GM19438 (cell line): ENCODE data around the gene LRRC37B.
"Not testable (repeated sequence)": the region's sequence is repeated elsewhere in the genome, so short reads cannot be mapped to it uniquely, and the experiment has no call there.

Experiments used
- ATAC-seq: cut with Tn5 transposase; IDR thresholded peaks from one replicate; pipeline ENCODE4 v1.9.1; 2021; ENCODE audit warnings: low read depth; ENCODE audit not compliant: unreplicated experiment

The LRRC37B gene

DNA sequence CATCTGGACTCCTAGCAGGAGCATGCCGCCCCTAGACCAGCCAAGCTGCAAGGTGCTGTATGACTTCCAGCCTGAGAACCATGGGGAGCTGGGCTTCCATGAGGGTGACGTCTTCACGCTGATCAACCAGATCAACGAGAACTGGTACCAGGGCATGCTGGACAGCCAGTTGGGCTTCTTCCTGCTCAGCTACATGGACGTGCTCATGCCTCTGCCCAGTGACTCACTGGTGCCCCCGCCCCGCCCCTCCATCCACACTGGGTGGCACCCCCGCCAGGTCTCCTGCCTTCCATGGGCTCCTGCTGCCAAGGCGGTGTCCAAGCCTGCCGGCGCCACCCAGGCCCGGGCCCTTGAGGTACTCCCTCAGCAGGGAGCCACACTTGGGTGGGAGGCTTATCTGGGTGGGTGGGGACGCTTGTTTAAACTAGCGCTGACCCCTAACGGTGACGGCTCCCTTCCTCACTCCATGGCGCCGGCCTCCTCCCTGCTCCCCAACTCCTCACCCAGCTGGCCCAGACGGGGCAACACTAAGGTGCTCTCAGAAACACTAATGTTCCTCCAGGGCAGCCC lies 34.2 kb downstream of the LRRC37B start:
- ATAC-seq = not testable (repeated sequence)

DNA sequence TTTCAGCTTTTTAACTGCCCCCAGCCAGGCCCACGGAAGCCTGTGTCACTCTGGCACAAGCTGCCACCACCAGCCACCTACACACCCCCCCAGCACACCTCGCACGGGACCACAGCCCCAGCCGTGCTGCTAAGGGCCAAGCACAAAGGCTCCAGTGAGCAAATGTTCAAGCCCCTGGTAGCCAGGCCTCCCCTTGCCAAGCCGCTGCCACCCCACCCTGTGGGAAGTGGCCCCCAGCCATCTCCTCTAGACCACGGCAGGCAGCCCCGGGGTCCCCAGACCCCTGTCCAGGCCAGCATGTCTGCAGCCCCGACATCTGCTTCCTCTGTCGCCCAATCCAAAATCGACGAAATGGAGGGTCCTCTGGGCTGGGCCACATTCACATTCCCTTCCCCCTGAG lies 35.1 kb downstream of the LRRC37B start:
- ATAC-seq = not testable (repeated sequence)

DNA sequence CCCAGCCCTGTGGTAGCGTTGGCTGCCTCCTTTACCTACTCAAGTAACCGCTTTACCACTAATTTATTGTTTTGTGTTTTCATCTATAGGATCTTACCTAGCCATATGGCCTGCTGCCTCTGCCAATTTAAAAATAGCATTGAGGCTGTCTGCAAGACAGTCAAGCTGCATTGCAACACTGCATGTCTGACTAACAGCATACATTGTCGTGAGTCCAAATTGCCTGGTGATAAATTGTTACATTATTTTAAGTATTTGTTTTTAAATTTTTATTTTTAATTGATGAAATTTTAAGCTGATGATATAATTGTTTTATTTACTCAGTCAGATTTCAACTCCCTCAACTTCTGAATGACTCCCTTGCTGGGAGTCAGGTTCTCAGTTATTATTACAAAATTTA lies 38.4 kb downstream of the LRRC37B start:
- ATAC-seq = not testable (repeated sequence)

DNA sequence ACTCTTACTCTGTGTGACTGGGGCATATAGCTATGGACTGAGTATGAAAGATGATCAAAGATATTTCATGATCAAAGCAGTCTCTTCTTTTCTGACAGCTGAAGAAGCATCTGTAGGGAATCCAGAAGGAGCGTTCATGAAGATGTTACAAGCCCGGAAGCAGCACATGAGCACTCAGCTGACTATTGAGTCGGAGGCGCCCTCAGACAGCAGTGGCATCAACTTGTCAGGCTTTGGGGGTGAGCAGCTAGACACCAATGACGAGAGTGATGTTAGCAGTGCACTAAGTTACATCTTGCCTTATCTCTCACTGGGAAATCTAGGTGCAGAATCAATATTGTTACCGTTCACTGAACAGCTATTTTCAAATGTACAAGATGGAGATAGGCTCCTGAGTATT lies 40.5 kb downstream of the LRRC37B start:
- ATAC-seq = not testable (repeated sequence)

DNA sequence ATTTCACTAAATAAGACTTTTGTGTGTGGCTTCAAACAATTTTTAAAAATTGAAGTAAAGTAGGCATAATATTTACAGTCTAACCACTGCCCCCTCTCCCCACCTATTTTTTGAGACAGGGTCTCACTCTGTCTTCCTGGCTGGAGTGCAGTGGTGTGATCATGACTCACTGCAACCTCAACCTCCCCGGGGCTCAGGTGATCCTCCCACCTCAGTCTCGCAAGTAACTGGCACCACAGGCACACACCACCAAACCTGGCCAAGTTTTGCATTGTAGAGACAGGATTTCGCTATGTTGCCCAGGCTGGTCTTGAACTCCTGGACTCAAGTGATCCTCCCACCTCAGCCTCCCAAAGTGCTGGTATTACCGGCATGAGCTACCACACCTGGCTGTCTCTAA lies 47.8 kb downstream of the LRRC37B start:
- ATAC-seq = not testable (repeated sequence)

DNA sequence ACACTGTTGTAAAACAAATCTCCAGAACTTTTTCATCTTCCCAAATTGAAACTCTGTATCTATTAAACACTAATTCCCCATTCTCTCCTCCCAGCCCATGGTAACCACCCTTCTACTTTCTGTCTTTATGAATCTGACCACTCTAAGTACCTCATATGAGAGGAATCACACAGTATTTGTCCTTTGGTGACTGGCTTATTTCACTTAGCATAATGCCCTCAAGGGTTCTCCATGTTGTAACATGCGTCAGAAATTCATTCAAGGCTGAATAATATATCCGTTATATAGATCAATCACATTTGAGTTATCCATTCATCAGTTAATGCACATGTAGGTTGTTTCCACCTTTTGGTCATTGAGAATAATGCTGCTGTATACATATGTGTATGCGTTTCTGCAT lies 48.2 kb downstream of the LRRC37B start:
- not testable (repeated sequence) for ATAC-seq

DNA sequence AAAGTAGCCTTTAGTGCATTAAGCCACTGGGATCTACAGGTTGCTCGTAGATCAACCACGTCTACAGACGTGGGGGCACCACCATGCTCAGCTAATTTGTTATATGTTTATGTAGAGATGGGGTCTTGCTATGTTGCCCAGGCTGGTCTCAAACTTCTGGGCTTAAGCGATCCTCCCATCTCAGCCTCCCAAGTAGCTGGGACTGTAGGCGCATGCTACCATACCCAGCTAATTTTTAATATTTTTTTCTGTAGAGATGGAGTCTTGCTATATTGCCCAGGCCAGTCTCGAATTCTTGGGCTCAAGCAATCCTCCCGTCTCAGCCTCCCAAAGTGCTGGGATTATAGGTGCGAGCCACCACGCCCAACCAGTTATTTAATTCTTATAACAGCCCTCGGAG lies 49.3 kb downstream of the LRRC37B start:
- ATAC-seq = not testable (repeated sequence)

DNA sequence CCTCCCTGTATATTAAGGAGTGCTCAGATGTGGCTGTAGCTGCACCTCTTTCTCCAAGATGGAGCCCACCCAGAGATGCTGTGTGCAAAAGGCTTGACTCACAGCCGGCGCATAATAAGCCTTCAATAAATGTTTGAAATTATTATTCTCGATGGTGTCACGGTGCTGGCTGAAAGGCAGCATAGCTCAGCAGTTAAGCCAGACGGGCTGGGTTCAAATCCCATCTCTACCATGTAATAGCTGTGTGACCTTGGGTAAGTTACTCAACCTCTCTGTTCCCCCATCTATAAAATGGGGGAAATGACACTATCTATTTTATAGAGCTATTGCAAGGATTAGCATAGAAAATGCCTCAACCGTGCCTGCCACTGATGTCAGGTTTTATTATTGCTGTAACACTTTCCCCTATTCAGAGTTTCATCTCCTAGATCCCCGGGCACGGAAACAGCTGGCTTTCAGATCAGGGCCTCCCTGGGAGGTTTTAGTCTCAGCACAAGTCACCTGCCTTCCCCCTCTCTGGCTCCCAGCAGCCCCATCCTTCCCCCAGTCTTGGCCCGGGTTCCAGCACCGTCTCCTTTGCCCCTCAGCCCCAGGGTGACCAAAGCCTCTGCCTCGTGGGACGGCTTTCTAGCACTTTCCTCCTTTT lies 50.4 kb downstream of the LRRC37B start:
- ATAC-seq = not testable (repeated sequence)

DNA sequence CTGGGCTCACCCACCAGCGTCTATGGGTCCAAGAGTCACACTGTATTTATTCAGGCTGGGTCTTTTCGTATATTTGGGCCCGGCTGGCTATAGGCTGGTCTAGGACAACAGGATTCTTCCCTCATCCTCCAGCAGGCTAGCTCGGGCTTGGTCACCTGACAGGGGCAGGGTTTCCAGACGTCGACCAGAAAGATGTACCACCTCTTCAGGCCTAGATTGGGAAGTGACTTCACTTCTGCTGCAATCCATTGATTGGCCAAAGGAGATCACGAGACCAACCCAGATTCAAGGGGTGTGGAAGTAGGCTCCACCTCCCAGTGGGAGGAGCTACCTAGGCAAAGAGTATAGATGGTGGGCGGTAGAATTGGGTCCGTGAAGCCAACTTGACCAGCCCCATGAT lies 53.5 kb downstream of the LRRC37B start:
- ATAC-seq = not testable (repeated sequence)

DNA sequence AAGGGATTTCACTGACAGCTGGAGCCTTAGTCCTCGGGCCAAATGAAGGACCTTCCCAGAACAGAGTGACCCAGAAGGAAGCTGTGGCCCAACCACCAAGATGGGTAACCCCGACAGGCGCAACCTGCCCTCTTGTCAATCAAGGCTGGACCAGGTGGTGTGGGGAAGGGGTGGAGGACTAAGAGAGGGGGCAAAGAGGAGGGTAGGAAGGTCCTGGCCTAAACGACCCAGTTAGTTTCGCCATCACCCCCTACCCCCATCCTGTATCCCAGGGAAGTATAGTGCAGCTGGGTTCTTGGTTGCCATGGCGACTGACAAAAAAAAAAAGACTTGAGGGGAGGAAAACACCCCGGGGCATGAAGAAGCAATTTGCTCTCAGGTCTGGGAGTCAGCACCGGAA lies 54.7 kb downstream of the LRRC37B start:
- not testable (repeated sequence) for ATAC-seq

DNA sequence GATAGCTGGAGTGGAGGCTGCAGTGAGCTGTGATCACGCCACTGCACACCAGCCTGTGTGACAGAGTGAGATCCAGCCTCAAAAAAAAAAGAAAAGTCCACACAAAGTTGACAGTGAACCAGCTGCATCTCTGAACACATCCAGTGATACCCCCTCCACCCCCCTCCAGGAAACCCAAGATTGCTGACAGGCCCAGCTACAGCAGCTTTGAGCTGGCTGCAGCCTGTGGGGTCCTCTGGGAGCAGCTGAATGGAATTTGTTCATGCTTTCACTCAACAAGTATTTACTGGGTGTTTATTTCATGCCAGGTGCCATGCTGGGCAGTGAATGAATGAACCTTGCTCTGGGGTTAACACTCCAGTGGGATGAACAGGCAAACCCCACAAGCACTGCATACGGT lies 56.9 kb downstream of the LRRC37B start:
- ATAC-seq = not testable (repeated sequence)

DNA sequence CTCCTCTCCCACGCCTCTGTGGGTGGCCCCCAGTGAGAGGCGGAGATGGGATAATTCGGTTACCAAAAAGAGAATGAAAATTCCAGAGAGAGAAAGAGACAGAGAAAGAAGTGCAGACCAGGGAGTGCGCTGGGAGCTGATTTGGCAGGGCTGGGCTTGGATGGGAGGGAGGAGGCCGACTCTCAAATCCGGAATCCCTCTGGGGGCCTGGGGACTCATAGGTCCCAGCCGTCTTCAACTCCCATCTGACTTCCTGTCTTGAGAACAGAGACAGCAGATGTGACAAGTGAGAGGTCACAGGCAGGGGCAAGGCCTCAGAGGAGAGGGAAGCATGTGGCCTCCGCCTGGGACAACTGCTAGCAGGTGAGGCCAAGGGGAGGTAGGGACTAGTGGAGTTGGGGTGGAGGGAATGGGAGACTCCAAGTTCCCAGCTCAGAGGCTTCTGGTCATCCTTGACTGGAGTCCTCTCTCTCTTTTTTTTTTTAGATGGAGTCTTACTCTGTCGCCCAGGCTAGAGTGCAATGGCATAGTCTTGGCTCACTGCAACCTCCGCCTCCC lies 59.0 kb downstream of the LRRC37B start:
- ATAC-seq = not testable (repeated sequence)

DNA sequence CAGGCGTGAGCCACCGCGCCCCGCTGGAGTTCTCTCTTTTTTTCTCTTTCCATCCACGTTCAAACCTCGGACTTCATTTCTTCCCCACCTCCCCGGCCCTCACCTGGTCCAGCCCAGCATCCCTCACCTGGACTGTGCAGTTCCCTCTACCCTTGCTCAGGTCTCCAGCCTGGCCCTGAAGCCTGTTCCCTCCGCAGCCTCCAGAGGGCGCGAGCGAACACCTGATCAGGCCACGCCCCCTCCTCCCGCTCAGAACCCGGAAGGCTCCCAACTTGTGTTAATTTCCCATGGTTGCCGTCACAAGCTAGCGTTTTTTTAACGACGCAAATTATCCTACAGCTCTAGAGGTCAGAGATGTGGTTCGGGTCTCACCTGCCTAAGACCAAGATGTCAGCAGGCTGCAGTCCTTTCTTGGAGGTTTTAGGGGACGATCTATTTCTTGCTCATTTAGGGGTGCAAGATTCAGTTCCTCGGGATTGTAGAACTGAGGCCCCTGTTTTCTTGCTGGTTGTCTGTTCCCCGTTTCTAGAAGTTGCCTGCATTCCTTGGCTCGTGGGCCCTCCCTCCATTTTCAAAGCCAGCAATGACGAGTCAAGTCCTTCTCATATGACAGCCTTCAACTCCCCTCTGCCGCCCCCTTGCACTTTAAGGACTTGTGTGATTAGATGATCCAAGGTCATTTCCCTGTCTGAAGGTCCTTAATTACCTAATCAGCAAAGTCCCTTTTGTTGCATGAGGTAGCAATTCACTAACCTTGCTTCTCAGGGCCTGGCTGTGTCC lies 59.9 kb downstream of the LRRC37B start:
- not testable (repeated sequence) for ATAC-seq

DNA sequence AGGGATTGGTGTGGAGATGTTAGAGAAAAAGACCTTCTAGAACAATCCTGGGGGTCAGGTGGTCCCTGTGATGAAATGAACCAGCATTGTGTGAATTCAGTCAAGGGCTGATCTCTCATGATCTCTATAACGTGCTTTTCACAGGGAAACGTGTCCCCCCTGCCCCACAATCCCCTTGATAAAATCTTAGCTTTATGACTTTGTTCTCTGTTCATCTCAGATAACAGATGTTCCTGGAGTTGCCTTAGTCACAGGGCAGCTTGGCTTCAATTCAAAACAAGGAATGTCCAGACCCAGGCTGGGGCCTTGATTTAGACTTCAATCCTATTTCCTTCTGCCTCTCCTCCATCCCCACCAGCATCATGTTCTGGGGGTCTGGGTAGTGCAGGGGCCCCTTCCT lies 61.9 kb downstream of the LRRC37B start:
- not testable (repeated sequence) for ATAC-seq

DNA sequence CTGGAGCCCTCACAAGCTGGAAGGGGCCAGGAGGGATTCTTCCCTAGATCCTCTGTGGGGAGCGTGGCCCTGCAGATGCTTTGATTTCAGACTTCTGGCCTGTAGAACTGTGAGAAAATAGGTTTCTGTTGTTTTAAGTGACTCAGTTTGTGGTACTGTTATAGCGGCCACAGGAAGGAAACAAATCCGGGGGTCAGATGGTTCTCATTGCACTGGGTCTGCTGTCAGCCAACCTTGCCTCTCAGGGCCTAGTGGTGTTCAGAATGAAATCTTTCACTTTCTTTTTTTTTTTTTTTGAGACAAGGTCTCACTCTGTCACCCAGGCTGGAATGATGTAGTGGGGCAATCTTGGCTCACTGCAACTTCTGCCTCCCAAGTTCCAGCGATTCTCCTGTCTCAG lies 64.8 kb downstream of the LRRC37B start:
- ATAC-seq = not testable (repeated sequence)

DNA sequence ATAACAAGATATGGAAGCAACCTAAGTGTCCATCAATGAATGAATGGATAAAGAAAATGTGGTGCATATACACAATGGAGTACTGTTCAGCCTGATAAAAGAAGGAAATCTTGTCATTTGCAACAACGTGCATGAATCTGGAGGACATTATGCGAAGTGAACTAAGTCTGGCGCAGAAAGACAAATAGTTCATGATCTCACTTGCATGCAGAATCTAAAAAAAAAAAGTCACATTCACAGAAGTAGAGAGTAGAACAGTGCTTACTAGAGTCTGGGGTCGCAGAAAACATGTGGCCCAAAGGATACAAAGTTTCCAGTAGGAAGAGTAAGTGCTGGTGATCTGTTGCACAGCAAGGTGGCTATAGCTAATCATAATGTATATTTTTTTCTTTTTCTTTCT lies 65.9 kb downstream of the LRRC37B start:
- not testable (repeated sequence) for ATAC-seq

DNA sequence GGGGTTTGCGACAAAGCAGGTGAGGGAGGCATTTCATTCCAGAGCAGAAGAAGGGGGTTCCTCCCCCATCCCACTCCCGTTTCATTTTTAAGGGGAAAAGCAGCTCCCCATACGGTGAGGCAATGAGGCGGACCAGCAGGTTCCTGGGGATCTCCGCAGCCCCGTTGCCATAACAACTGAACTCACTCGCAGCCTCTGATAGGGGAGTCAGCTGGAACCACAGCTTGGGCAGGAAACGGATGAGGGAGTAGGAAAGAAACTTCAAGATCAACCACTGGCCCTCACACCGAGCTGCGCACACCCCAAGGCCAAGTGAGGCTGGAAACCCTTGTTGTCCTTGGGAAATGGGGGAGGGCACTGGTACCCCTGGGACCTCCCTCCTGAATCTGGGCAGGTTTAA lies 72.6 kb downstream of the LRRC37B start:
- peak; percentile 64 for ATAC-seq

DNA sequence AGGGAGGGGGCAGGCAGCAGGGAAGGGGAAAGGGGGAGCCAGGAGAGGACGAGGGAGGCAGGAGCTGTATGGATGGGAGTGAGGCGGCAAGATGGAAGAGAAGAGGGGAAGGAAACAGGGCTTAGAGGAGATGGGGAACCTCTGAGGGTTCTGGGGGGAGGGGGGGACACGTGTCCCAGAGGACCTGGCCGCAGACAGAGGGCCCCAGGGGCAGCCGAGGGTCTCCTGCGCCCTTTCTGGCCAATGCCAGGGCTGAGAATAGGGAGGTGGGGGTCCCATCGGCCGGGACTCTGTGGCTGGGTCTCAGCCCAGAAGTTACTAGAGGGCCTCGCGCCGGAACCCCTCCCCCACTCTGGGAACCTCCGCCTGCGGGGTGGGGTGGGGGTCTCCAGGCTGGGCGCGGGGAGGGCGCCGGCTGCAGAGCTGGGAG lies 76.4 kb downstream of the LRRC37B start:
- not testable (repeated sequence) for ATAC-seq

DNA sequence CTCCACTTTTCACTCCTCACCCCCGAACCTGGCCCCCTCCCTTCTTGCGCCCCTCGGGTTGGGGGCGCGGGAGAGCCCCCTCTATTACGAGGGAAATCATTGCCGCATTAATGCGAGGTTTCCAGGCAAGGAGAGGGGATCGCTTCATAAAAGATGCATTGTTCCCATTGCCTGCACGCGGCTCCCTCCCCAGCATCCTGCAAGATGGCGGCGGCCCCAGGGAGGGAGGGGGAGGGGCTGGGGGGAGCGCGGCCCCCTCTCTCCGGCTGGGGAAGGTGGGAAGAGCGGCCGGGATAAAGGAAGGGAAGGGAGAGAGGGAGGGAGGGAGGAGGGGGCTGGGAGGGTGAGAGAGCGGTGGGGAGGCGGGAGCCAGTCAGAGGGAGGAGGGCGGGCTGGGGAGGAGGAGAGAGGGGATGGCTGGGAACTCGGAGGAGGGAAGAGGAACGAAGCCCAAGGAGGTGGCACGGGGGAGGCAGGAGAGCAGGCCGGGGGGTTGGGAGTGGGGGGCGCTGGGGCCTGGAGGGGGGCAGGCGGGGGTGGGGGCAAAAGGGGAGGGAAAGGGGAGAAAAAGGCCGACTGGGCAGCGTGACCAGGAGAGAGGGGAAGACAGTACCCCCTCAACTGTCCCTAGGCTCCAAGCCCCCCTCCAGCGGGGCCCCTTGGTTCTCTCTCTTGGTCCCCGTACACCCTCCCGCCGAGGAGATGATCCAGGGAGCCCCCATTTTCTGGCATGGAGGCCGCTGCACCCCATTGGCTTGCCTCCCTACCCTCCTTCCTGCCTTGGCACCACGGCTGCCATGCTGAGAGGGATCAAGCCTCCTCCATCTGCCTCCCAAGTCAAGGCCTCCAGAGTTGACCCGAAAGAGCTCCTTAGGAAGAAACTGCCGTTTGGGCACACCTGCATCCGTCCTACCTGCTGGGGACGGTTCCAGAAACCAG lies 77.1 kb downstream of the LRRC37B start:
- ATAC-seq = not testable (repeated sequence)
